ENCODE data around the gene CST2. TPM values are rescaled to one million over a fixed set of nuclear protein-coding genes. Genes with fewer than 3 reads are reported as not detected.
"Not testable (repeated sequence)": the region's sequence is repeated elsewhere in the genome, so short reads cannot be mapped to it uniquely, and the experiment has no call there.

CST2 gene
- polyA plus RNA-seq, 2 of the 4 experiments (the other 2 are of a cell fraction): not detected

GRCh38 chr20:23867152-23867776 lies 40.7 kb upstream of the CST2 start:
- peak; percentile 40 for TF ChIP-seq MAFK (IDR thresholded peaks at IDR 0.05; ENCODE audit: partially characterized antibody)
- no peak for TF ChIP-seq CHD4 (IDR thresholded peaks at IDR 0.05; ENCODE audit: borderline replicate concordance)
- WGBS (ENCODE audit: missing lambda C conversion rate): 16% methylated on average over 8 of the region's 9 CpGs
- no peak overlapping the region for H3K27ac ChIP-seq
- ChIA-PET POLR2A (no interaction called here), CTCF (no interaction called here)
- ATAC-seq (no peak), DNase-seq (ENCODE audit: low read depth in 1 of 2, low spot score in 1 of 2) (no peak), FAIRE-seq (no peak)
- peaks cover 3% of the 10 kb centered on the region; the same call in 1 of the 3 replicates for H3K9me3 ChIP-seq
- no peak overlapping the region for H3K4me2 ChIP-seq
- no peak overlapping the region for H3K4me3 ChIP-seq
- no peaks in the 10 kb centered on the region for H3K4me1 ChIP-seq

- 36% methylated on average over 10 of the region's 10 CpGs for WGBS (ENCODE audit: missing lambda C conversion rate)
- H3K4me1 ChIP-seq; POLR2A ChIA-PET; DNase-seq (ENCODE audit: low read depth in 1 of 2, low spot score in 1 of 2); ATAC-seq; H3K4me3 ChIP-seq; CTCF ChIA-PET; H3K27ac ChIP-seq; FAIRE-seq; H3K4me2 ChIP-seq; H3K9me3 ChIP-seq: not testable (repeated sequence)
These were observed 34.2 kb upstream of the CST2 start for GRCh38 chr20:23860771-23861170.

- no peak for FAIRE-seq
- Histone ChIP-seq H3K9me3 (no peaks in the 10 kb centered on the region), H3K4me1 (no peaks in the 10 kb centered on the region), H3K4me2 (no peak overlapping the region), H3K27ac (no peak overlapping the region), H3K4me3 (no peak overlapping the region)
- WGBS (ENCODE audit: missing lambda C conversion rate): 46% methylated on average over 7 of the region's 9 CpGs
- POLR2A ChIA-PET: no interaction called here
- no peak for DNase-seq (ENCODE audit: low read depth in 1 of 2, low spot score in 1 of 2)
- CTCF ChIA-PET: interaction anchor here (0.6 to 1.3 kb wide), 2 partner anchors 10 to 24 kb away, joined by 3 read pairs; no protein-coding TSS in a partner anchor
- TF ChIP-seq NPAS2 (CRISPR knock-in tag; IDR thresholded peaks at IDR 0.05; ENCODE audit: borderline replicate concordance): no peak
- TF ChIP-seq FOSB (CRISPR knock-in tag; IDR thresholded peaks at IDR 0.05): no peak
- TF ChIP-seq CTCF (IDR thresholded peaks at IDR 0.05): no peak
- no peak for TF ChIP-seq SMC3 (IDR thresholded peaks at IDR 0.05)
- no peak for TF ChIP-seq CHD2 (IDR thresholded peaks at IDR 0.05; ENCODE audit: low read length, partially characterized antibody)
- TF ChIP-seq TP53 (CRISPR knock-in tag; IDR thresholded peaks at IDR 0.05): no peak
- ATAC-seq: no peak
These were observed 31.6 kb upstream of the CST2 start for GRCh38 chr20:23857962-23858595.

- WGBS (ENCODE audit: missing lambda C conversion rate): 23% methylated on average over 5 of the region's 5 CpGs
- no peak for ATAC-seq
- ChIA-PET CTCF (no interaction called here), POLR2A (no interaction called here)
- no peaks in the 10 kb centered on the region for H3K4me1 ChIP-seq
- no peak overlapping the region for H3K27ac ChIP-seq
- no peak overlapping the region for H3K4me2 ChIP-seq
- no peak for FAIRE-seq
- H3K4me3 ChIP-seq: no peak overlapping the region
- DNase-seq (ENCODE audit: low read depth in 1 of 2, low spot score in 1 of 2): no peak
- H3K9me3 ChIP-seq: no peaks in the 10 kb centered on the region
- no peak for TF ChIP-seq ELK1 (IDR thresholded peaks at IDR 0.05; ENCODE audit: low read depth, low read length)
- TF ChIP-seq RCOR1 (IDR thresholded peaks at IDR 0.05; ENCODE audit: low read depth, low read length): no peak
- TF ChIP-seq HOXB5 (CRISPR knock-in tag; IDR thresholded peaks at IDR 0.05): no peak
- TF ChIP-seq ZFP36 (IDR thresholded peaks at IDR 0.05; ENCODE audit: borderline replicate concordance, partially characterized antibody): no peak
- TF ChIP-seq FOXS1 (CRISPR knock-in tag; IDR thresholded peaks at IDR 0.05): no peak
- TF ChIP-seq POLR2AphosphoS2 (conservative IDR thresholded peaks at IDR 0.05; ENCODE audit: low read length): no peak
- no peak for TF ChIP-seq MYC (IDR thresholded peaks at IDR 0.05; ENCODE audit: borderline replicate concordance, low read length)
- TF ChIP-seq ATOH8 (CRISPR knock-in tag; IDR thresholded peaks at IDR 0.05; ENCODE audit: low read depth): no peak
- TF ChIP-seq BHLHE40 (IDR thresholded peaks at IDR 0.05; ENCODE audit: low read depth, low read length): no peak
- no peak for TF ChIP-seq EP300 (IDR thresholded peaks at IDR 0.05)
- TF ChIP-seq REST (IDR thresholded peaks at IDR 0.05): no peak
- TF ChIP-seq RFX5 (IDR thresholded peaks at IDR 0.05): no peak
These were observed 30.2 kb upstream of the CST2 start for GRCh38 chr20:23856736-23857135.

Data from A549 (cell line).